ENCODE data around the gene PTGER3.

PTGER3 gene

DNA sequence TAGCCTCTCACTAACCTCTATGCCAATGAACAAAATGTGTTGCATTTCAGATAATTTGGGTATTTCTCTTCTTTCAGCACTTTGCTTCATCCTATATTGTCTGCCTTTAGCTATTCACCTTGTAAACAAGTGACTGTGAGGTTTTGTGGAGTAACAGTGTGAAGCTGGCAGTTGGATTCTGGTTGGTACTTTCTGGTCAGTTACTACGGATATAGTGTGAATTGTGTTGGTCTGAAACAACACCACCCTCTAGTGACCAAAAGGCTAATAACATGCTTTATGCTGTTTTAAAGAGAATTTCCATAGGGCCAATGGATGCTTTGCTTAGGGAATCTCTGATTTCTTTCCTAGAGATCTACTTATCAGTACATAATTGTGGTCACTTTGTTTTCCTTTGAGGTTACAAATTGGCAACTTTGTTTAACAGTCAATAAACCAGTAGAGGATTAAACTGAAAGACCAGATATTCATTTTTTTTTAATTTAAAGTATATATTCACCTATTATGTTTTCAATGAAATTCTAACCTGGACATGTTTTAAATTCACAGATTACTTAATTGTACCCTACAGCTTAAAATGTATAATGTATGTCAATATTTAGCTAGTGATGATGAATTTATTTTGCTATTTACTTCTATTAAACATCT, 2.5 kb upstream of the PTGER3 start:
- no peak for DNase-seq

DNA sequence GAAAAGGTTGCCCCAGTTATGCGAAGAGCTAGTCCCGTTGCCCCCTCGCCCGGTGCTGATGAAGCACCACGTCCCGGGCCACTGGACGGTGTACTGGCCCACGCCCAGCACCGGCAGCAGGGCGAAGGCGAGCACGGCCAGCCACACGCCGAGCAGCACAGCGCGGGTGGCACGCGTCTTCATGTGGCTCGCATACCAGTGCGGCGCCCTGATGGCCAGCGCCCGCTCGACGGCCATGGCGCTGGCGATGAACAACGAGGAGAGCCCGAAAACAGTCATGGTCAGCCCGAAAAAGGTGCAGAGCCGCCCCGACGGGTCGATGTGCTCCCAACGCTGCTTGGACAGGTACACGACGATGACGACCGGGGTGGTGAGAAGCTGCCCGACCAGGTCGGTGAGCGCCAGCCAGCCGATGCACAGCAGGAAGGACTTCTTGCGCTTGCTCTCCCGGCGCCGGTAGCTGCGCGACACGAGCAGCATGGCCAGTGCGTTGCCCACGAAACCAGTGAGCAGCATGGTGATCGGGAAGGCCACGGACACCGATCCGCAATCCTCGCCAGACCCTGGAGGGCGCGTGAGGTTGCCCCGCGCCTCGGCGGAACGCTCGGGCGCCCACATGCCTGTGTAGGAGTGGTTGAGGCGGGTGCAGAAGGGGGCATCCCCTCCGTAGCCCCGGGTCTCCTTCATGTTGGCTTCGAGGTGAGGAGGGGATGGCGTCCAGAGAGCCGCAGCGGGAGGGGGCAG, 553 bp downstream of the PTGER3 start:
- DNase-seq: peak; percentile 63

DNA sequence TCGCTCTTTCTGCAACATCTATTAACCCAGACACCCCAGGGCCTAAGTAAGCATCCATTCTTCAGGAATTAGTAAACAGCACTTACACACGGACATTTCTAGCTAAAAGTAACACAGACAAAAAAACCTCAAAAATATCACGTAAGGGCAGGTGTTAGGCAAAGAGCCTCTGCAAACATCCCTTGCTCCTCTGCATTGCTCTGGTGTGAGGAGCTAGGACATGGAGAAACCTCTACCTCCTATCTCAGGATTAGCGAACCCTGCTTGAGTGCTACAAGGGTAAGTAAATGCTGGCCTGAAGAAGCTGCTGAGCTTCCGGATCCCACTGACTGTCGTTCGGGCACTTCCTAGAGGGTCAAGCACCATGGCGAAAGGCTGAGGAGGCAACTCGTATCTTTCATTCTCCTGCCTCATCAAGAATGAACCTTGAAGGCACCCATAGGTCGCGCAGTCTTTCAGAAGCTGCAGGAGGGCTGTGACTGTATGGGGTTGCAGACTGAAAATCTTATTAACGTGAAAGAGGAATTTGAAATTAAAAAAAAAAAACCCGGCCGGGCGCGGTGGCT, 2.1 kb downstream of the PTGER3 start:
- DNase-seq: no peak

DNA sequence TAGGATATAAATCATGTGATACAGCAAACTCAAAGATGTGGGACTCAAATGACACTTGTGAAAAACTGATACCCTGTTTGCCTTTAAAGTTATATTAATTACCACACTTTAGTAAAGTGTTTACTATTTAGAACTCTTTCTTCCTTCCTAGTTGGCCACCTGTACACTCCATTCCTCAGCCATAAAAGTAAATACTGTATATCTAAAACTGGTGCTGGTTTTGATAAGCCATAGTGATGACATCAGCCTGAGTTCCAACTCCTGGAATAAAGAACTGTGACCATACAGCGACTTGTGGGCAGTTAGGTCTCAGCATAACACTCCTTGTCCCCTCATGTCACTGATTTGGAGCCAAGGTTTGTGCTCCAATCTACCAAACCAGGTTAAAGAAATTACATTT, 2.8 kb downstream of the PTGER3 start:
- DNase-seq: no peak

DNA sequence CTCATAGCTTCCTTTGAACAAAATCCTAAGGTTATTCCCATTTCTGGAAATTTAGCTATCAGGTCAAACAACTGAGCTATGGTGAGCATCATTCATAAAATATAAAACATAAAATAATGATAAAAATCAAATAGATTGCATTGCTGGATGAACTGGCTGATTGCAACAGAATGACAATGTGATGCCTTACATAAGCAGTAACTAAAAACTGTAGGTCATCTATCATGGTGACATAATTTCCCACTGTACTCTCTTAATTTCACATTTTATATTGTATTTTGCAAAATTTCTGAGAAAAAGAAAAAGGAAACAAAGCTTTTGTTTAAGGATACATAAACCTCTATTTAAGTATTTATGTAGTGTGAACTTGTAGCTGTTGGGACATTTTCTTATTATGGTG, 4.6 kb downstream of the PTGER3 start:
- DNase-seq: no peak

DNA sequence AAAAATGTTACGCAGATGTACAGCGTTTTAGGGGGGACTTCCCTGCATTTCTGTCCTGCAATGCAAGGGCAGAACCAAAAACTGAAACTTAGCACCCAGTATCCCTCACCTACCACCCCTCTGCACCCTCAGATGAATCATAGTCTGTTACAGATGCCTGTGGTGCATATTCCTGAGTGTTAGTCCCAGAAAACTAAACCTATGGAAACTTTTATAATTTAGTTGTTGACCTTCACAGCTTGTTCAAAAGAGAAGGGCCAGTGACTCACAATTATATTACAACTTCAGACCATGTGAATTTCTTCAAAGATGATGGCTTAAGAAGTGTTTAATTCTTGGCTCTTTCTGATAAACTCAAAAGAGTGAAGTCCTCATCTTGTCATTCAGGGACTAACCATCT, 5.8 kb downstream of the PTGER3 start:
- no peak for DNase-seq

DNA sequence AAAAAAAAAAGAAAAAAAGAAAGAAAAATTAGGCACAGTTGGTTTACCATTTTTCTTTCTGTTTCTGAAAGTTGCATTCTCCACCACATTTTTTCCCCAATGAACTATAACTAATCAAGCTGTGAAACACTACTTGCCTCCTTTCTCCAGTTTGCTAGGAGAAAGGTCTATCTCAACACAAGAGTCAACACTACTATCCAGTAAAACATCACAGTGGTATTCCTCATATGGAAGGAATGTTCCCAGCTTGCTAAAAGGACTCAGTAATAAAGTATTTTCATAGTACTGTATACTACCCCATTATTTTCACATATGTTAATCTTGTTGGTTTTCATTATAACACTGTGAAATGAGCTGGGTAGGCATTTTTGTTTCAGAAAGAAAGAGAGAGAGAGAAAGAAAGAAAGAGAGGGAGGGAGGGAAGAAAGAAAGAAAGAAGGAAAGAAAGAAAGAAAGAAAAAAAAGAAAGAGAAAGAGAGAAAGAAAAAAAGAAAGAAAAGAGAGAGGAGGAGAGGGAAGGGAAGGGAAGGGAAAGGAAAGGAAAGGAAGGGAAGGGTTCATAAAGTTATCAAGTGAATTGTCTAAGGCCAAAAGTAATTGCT, 7.9 kb downstream of the PTGER3 start:
- DNase-seq: no peak

DNA sequence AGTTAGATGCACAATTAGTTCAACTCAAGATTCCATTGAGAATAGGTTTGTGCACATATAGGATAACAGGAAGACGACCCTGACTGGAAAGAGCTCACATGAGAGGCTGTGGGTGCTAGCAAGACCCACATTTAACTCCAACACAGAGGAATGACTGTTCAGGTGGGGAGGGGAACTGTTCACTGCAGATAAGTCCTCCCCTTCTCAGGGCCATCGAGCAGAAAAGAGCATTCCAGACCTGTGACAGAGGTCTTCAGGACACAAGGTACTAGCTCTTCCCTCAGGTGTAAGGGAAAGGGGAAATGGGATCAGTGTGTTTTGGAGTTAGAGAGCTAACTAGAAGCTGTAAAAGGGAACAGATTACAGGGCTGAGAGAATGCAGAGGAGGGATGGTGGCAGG, 8.7 kb downstream of the PTGER3 start:
- no peak for DNase-seq

DNA sequence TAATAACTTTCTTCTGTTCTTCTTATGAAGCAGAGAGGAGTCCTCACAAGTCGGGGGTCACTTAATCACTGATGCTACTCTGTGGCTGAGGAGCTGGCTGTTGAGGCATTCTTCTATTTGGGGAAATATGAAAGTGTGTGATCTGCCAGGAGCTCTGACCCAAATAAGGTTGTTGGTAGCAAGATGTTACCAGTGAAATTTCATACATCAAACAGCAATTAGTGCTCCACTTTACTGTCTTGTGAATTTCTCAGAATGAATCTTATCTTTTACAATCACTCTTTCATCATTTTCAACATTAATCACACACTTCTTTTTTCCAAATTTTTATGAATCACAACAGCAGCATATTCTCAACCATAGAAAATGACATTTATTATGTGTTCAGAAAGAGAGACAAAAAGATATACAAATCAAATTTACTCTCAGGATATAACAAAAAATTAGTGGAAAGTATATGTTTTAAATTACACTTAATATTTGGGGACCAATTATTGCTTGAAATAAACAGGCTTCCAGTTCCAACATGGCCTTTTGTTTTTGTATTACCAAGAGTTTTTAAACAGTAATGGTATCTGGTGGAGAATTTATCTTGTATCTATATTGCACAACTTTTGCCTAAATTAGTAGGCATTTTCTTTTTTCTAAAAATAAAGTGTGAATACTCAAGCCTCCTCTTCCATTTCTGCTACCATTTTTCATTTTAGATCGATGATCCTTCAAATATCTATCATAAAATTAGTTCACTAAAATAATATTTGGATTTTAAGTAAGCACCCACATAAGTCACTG, 9.6 kb downstream of the PTGER3 start:
- no peak for DNase-seq

DNA sequence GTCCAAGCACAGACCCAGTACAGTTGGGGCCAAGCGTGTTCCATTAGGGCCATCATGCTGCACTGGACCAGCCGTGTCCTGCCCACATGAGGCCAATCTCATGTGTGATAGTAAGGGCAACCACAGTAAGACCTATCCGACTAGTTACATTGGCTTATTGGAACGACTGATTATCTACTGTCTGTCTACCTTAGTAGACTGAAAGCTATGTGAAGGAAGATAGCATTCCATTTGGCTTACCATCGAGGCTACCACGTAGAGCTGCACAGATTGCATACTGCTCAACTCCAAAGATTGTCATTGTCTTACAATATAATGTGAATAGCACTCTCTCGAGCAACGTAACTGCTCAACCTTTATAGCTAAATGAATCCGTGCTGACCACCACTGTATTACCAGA, 10.6 kb downstream of the PTGER3 start:
- no peak for DNase-seq

DNA sequence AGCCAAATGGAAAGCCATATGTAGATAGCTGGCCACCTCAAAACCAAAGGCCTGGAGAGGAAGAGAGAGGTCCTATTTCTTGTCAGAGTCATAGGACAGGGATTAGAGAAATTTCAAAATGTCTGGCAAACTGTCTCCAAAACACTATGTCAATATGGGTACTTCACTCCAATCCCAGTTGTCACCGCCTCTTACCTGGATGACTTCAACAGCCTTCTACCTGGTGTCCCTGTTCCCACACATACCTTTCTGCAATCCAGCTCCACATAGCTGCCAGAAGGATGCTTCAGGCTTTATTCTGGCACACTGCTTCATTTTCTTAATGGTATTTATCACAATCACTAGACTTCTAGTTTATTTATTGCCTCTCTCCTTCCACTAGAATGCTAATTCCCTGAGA, 14.5 kb downstream of the PTGER3 start:
- no peak for DNase-seq

DNA sequence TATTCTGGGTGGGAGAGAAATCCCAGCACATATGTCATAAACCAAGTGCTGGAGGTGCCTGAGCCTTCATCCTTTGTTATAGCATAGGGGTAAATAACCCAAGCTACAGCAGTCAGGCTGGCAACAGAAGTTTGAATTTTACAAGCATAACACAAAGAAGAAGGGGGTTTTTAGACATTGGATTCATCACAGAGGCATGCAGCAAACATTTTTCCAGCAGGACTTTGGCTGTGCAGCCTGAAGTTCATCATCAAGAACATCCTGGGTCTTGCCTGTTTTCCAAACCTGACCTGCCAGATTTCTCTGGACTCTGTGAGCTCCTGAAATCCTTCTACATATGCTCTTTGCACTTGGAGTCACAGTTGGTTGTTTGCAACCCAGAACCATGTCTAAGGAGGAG, 16.2 kb downstream of the PTGER3 start:
- no peak for DNase-seq

DNA sequence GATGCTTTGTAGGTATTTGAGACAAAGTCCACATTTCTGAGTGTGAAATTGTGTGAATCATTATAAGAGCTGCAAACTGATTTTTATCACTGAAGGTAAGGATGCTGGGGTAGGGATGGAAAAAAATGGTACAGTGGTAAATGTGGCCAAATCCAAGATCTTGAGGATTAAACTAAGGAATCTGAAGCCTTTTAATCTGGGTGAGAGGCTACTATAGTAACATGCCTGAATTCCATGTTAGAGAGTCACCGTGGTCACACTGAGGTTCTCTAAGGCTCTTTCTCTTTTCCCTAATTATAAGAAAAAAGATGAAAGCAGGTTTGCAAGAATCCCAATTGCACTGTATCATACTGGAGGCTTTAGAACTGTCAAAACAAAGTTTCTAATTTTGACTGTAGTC, 17.6 kb downstream of the PTGER3 start:
- DNase-seq: no peak

DNA sequence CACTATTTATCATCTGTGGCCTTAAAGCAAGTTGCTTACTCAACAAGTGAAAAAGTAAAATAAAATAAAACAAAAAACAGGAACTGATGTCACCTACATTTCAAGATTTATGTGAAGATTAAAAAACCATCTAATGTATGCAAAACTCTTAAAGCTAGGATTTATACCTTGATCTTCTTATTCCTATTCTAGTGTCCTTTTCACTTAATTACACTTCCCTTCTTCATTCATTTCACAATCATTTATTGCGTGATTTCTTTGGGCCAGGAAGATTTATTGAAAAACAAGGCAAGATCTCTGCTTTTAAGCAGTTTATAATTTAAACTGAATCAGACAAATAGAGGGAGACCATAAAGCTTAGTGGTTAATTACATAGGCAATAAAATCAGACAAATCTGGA, 18.6 kb downstream of the PTGER3 start:
- DNase-seq: no peak

DNA sequence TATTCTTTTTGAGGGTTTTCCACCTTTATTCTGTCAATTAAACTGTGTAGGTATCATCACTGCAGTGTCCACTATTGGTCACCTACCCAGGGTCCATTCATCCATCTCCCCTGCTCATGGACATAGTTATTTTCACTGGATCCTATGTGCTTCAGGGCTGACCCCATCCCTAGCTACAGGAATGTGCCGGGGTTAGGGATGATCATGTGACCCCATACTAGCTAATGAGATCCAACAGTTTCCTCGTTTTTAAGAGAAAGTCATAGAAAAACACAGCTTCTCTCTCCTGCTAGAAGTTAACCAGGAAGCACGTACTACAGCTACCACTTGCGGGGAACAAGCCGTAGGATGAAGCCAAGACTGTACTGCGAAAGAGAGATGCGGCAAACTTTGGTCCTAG, 19.6 kb downstream of the PTGER3 start:
- no peak for DNase-seq

DNA sequence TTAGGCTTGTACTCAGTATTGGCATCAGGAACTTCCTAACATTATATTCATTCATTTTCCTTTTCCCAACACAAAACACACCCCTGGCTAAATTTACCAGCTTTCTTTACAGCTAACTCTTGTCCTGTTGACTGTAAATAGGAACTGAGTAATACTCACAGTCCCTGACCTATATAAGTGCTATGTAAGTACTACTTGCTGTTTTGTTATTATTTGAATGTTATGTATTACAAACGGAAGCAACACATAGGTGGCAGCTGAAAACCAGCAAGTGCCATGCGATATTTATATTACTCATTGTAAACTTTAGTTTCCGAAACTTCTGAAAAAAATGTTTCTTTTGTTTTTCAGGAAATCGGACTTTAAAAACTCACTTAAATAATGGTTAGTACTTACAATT, 21.5 kb downstream of the PTGER3 start:
- no peak for DNase-seq

DNA sequence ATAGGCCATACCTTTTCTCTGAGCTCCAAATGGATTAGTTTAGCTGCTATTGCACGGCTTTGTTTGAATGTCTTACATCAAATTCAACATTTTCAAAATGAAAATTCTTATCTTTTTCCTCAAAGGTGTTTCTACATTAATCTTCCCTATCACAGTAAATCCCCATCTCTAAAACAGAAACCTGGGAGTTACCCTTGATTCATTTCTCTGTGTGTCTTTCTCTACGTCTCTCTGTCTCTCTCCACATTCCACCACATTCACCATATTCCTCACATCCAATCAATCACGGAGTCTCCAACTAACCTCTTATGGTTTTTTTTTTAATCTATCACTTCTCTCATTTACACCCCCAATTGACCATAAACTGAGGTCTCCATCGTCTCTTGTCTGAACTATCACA, 24.1 kb downstream of the PTGER3 start:
- DNase-seq: no peak

DNA sequence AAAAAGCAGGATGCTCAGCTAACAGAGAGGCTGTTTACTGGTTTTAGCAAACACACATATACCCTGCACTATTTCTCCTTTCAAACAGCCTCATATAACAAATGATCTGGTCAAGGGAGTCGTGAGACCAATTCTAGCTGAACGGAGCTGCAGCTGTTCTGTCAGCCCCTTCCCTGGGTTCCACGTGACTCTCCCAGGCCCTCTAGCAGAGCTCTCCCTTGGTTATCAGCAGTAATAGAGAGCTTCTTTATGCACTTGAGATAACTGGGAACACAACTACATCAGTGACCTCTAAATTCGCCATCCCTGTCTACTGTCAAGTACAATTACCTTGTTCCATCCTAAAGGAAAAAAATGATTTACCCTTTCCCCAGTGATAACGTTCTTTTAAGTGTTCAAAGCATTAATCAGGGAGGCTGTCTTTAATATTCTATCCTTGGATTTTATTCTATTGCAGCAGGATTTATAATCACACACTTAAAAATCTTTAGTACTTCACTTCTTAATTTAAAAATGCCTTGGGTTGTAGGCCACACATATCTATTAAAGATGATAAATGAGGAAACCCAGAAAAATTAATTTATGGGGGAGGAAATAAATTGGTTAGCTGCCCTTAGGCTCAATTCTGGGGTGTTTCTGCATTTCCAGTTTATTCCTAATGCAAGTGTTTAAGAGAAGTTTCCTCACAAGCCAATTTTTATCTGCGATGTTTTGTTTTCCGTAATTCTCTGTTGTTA, 28.2 kb downstream of the PTGER3 start:
- DNase-seq: no peak

DNA sequence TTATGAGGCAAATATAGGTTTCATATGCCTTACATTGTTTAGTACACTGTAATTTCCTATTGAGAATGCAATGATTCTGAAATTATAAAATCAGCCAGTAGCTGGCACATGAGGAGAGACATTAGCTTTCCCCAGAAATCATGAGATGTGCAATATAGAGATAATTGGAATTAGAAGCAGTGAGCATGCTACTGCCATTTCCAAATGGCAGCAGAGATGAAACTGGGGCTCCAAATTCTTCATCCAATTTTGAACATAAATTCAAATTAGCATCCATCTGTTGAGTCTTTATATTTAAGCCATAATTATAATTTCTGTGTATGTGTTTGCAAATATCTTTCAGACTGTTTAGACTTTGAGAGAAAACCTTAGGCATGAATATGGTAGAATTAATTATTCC, 28.8 kb downstream of the PTGER3 start:
- no peak for DNase-seq

DNA sequence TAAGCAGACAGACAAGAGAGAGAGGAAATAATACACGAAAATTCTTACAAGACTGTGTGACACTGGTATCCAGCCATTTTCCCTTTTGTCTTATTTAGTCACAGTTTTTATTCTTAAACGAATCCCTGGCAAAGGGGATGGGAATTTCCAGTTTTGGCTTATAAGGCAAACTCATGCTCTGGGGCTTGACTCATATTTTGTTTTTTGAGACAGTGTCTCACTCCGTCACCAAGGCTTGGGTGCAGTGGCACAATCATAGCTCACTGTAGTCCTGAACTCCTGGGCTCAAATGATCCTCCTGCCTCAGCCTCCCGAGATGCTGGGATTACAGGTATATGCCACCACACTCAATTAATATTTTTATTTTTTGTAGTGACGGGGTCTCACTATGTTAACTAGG, 31.9 kb downstream of the PTGER3 start:
- DNase-seq: no peak

DNA sequence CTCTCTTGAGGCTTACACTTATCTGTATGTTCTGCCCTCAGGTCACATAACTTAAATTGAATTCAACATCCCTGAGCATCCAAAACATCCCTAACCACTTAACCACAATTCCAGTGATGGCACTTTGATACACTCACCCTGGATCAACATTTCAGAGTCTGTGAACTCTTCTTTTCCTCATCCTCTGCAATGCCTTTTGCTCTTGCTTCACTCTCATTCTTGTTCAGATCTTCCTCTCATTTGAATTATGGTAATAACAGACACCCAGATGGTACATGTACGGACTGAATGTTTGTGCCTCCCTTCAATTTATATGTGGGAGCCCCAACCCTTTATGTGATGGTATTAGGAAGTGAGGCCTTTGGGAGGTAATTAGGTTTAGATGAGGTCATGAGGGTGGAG, 33.4 kb downstream of the PTGER3 start:
- DNase-seq: no peak

DNA sequence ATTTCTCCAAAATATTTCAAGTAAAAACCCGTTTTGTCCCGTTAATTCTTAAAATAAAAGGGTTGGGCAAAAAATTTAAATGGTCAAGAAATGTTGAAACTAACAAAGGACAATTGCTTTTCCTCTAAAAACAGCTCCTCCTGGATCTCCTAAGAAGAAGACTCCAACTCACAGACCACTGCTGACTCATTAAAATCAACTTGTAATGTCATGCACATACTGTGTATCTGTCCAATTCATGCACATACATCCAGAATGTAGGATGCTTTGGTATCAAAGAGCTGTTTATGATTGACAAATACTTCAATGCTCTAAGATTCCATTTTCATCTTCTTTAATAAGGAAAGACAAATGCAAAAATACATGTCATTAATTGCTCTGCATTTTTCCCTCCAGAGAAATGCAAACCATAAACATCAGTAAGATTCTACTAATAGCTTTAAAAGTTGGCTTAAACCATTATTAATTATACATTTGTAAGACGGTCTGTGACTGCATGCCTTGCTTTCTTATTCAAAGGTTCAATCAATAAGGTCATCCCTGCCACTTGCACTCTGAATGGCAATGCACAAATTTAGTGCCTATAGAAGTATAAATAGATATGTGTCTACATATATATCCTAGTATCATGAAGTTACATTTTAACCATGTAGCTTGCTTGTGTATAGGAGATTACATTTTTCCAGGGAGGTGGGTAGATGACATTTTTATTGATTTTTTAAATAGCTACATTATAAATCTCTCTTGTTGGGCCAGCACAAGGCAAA, 44.7 kb downstream of the PTGER3 start:
- DNase-seq: no peak
